Posterior cingulate gyrus (tissue), 11 donors: Measurements from ENCODE around the gene ABTB1.

Experiments used
- DNase-seq, 10 donors: peaks; one replicate each; pipeline versions ENCODE4 v3.0.0 to v3.0.0-alpha.2; 2020 to 2021; ENCODE audit warnings: mixed read lengths in 3 of 10
- intact Hi-C: fragments of 100-400 bp; cut with DNase I; formaldehyde crosslinking; loops from one replicate; pipeline ENCODE4 v1.15.1; 2023

ABTB1 gene

GRCh38 chr3:127714866-127715265, 42.1 kb downstream of the ABTB1 start:
- intact Hi-C loops = no loop called here
- peak in 1 of 10 donors; percentile 80 for DNase-seq

GRCh38 chr3:127715532-127715931, 42.8 kb downstream of the ABTB1 start:
- intact Hi-C loops = no loop called here

DNA sequence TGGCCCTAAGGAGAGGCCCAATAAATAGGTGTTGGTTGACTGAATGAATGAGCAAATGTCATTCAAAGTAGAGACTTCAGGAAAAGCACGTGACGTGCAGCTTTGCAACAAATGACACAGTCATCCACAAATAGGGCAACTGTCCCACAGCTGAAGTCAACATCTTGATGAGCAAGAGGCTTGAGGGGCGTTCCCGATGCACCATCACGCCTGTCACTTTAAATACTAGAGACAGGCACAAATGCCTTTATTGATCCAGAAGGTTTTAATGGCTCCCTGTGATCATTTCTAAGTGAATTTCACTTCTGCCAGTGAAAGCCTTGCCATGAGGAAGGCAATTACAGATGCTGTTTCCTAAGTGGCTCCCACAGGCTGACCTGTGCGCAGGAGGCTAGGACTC, 43.6 kb downstream of the ABTB1 start:
- intact Hi-C loops = no loop called here

More at GRCh38 chr3:127715532-127715931, 42.8 kb downstream of the ABTB1 start:
- DNase-seq = peak in 3 of 10 donors; percentile 17 to 66 (median 25)

DNA sequence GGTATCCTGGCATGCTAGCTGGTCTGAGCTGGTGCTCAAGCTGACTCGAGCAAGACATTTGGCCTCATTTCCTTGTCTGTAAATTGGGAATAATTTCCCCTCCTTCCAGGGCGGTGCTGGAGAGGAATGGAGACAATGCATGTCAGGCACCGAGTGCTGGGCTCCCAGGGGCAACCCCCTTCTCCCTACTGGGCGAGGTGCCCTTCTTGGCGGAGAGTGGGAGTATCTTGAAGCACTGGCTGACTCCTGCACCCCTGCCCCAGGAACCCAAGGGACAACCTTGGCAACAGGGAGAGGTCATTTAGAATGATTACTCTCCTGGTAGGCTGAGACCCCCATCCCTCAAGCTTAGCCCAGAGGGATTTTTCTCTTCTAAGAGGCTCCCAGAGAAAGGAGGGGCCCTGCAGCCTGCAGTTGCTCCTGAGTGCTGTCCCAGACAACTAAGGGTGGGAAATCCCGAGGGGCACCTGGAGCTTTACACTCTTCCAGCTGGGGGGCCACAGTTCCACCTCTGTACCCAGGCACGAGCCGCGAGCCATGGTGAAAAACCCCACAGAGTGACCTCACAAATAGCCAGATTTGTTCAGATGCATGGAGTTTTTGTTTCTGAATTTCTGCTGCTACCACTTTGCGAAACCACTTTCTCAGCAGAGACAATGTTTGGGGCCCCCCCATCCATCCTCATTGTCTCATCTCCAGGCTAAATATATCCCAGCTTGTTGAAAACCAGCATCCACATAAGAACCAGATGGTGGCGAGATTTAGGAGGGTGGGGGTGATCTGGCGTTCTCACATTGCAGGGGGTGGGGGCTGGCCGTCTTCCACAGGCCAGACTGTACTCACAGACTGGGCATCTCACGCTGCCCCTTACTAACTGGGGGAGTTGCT, 44.8 kb downstream of the ABTB1 start:
- intact Hi-C loops = no loop called here
- DNase-seq = peak in 3 of 10 donors; percentile 80 to 86 (median 80)

More for the DNA sequence above, 43.6 kb downstream of the ABTB1 start:
- peak in 2 of 10 donors; percentile 37 to 64 for DNase-seq

DNA sequence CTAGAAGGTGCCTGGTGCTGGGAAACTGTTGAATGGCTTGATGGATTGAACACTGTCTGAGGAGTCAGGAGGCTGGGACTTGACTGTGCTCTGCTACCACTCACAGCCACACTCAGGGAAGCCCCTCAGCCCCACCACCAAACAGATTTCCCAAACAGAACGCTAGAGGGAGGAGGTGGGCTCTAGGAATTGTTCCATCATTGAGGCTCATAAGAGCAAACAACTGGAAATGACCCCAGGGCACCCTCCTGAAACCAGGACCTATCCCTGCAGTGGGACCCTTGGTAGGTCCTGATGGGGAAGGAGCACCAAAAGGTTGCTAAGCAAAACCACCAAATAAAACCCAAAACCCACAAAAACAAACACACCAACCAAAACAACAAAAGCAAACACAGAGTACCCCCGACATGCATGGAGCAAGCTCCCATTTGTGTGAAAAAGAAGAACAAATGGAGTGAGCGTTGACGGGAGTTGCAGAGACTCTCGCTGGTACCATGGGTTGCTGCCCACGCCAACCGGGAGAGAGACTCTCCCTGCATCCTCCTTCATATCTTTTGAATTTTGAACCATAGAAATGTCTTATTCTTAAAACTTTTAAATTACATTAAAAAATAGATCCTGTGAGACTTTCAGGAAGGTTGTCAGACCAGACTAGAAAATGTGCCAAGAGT, 45.6 kb downstream of the ABTB1 start:
- DNase-seq = peak in 3 of 10 donors; percentile 72 to 83 (median 82)
- intact Hi-C loops = no loop called here

GRCh38 chr3:127718916-127719290, 46.2 kb downstream of the ABTB1 start:
- intact Hi-C loops = no loop called here
- peak in 3 of 10 donors; percentile 35 to 69 (median 55) for DNase-seq

- intact Hi-C loops = no loop called here
- peak in 2 of 10 donors; percentile 15 to 52 for DNase-seq
Observed at GRCh38 chr3:127719369-127719768, 46.6 kb downstream of the ABTB1 start.

DNA sequence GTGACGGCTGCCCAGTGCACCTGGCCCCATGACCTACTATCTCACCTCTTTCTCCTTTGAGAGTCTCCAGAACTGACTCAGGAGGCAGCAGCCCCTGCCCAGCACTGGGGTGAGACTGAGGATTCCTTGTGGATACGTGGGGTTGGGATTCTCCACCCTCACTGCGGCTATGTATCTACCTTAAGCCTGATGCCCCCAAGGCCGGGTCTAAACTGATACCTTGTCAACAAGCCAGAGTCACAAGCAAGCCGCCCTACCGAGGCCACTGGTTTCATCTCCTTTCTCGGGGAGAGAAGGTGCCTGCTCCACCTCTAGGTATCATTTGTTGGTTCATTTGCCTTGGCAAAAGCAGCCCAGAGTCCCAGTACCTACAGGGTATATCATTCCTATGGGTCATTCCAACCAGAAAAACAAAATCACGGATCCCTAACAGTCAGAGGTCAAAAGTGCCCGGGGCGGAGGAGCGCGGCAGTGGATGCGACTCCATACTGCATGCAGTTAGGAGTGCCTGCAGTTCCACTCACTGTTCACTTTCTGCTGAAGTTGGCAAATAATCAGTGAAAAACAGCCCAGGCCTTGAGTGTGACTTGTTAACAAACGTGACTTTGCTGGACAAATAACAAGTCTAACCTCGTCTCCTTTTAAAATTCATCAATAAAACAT, 47.5 kb downstream of the ABTB1 start:
- intact Hi-C loops = no loop called here
- DNase-seq = peak in 1 of 10 donors; percentile 65

- DNase-seq = peak in 1 of 10 donors; percentile 39
- intact Hi-C loops = no loop called here
Observed at GRCh38 chr3:127720985-127721935, 48.5 kb downstream of the ABTB1 start.

GRCh38 chr3:127722091-127722784, 49.5 kb downstream of the ABTB1 start:
- intact Hi-C loops = no loop called here
- peak in 2 of 10 donors; percentile 63 to 74 for DNase-seq

DNA sequence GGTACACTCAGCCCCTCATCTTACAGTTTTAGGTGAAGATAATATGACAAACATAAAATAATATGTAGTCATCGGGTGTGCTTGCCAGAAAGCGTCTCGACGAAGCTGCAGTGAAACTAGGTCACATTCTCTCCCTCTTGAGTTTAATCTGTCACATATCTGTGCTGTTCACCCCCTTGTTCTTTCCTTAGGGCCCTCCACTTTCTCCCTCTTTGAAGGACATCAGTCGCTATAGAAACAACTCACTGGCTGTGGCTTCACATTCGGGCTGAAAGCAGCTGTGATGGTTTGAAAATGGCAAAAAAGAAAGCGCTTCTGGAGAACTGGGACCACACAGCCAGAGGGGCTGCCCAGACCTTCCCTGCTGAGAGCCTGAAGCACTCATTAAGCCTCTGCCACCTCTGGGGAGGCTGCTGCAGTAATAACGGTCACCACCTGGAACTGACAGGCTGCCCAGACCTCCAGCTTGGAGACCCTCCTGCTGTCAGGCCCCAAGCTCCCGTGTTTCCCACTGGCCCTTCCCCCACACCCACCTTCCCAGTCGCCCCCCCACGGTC, 50.3 kb downstream of the ABTB1 start:
- peak in 2 of 10 donors; percentile 80 to 83 for DNase-seq
- intact Hi-C loops = no loop called here

GRCh38 chr3:127726894-127727293, 54.1 kb downstream of the ABTB1 start:
- intact Hi-C loops = no loop called here
- DNase-seq = no peak

DNA sequence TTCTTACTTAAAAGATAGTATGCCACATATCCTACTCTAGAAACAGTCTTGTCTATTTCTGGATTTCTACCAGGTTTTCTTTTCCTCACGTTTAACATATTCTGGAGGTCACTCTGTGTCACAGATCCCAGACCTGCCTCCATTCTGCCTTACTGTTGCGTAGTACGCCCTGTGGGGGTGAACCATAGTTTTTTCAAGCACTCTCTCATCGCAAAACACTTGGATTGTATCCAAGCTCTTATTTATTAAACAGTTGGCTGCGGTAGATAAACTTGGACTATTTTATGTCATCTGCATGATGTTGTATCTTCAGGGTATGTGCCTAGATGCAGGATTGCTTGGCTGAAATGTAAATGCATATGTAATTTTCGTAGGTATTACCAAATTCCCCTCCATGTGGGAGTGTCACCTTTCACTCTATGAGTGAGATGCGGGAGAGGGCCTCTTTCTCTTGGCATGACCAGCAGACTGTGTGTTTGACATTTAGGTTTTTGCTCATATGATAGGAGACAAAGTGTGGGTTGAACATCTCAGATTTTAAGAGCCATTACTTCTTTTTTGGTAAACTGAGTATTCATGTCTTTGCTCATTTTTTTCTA, 55.8 kb downstream of the ABTB1 start:
- intact Hi-C loops = no loop called here

DNA sequence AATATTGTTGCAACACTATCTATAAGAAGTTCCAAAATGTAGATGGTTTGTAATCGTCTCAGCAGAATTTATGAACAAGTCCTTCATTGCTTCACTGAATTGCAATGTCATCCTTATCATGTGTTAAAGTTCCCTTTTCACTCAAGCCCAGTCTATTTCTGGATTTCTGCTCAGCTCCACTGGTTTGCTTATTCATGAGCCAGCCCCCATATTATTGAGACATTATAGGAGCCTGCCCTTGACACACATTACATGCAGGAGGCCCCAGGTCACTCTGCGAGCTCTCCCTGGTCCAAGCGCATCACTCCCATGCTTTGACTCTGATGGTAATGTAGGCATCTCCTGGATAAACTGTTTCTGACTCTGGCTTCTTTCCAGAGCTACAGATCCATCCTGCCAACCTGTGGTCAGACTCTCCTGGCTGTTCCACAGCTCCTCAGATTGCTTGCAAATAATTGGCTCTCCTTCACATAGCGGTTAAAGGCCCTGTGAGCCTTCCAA, 56.9 kb downstream of the ABTB1 start:
- peak in 2 of 10 donors; percentile 8 to 20 for DNase-seq
- intact Hi-C loops = no loop called here

More for the DNA sequence above, 55.8 kb downstream of the ABTB1 start:
- DNase-seq = no peak

DNA sequence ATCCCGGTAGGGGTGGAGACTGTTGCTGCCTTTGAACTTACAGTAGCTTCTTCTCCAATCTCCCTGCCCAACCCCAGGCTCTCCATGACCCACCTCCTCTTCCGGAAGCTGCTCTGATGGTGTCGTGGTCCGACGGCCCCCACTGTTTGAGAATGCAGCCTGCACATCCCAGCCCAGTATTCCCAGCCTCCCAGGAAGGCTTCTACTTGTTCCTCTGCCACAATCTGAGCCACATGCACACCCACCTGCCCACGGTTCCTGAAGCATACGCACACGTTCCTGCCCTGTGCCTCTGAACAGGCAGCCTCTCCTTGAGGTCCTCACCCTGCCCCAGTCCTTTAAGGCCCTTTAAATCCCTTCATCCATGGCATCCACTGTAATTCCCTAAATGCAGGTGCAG, 57.4 kb downstream of the ABTB1 start:
- DNase-seq = peak in 1 of 10 donors; percentile 62
- intact Hi-C loops = no loop called here
